ENCODE measurements around the gene WHAMM. TPM values are rescaled to one million over a fixed set of nuclear protein-coding genes. Genes with fewer than 3 reads are reported as not detected.
"Not testable (repeated sequence)": the region's sequence is repeated elsewhere in the genome, so short reads cannot be mapped to it uniquely, and the experiment has no call there.

Gene WHAMM
- total RNA-seq, 1 donor from 2014 or later: 9.4 TPM

GRCh38 chr15:82855286-82856100 lies 46.1 kb downstream of the WHAMM start:
- Mint-ChIP-seq H3K27ac (no peak overlapping the region), H3K36me3 (no peaks in the 10 kb centered on the region), H3K4me1 (peaks cover 3% of the 10 kb centered on the region), H3K4me3 (no peak overlapping the region), H3K9me3 (no peaks in the 10 kb centered on the region), H3K27me3 (ENCODE audit: low read depth) (no peaks in the 10 kb centered on the region)
- no peak for TF ChIP-seq CTCF (IDR thresholded peaks at IDR 0.05; ENCODE audit: unreplicated experiment)
- no peak for DNase-seq (ENCODE audit: low spot score in 2 of 2, unreplicated experiment in 2 of 2)

- no peak overlapping the region for H3K4me3 Mint-ChIP-seq
- H3K36me3 Mint-ChIP-seq: no peaks in the 10 kb centered on the region
- H3K27me3 Mint-ChIP-seq (ENCODE audit: low read depth): no peaks in the 10 kb centered on the region
- no peak for DNase-seq (ENCODE audit: low spot score in 2 of 2, unreplicated experiment in 2 of 2)
- H3K4me1 Mint-ChIP-seq: peaks cover 3% of the 10 kb centered on the region
- H3K27ac Mint-ChIP-seq: no peak overlapping the region
- H3K9me3 Mint-ChIP-seq: no peaks in the 10 kb centered on the region
- TF ChIP-seq CTCF (IDR thresholded peaks at IDR 0.05; ENCODE audit: unreplicated experiment): no peak
Measured at GRCh38 chr15:82856397-82857170, 47.2 kb downstream of the WHAMM start.

GRCh38 chr15:82858932-82859331 lies 49.5 kb downstream of the WHAMM start:
- TF ChIP-seq CTCF (IDR thresholded peaks at IDR 0.05; ENCODE audit: unreplicated experiment): no peak
- no peak overlapping the region for H3K27ac Mint-ChIP-seq
- H3K4me3 Mint-ChIP-seq: no peak overlapping the region
- no peaks in the 10 kb centered on the region for H3K4me1 Mint-ChIP-seq
- no peak for DNase-seq (ENCODE audit: low spot score in 2 of 2, unreplicated experiment in 2 of 2)
- H3K36me3 Mint-ChIP-seq: no peaks in the 10 kb centered on the region
- no peaks in the 10 kb centered on the region for H3K27me3 Mint-ChIP-seq (ENCODE audit: low read depth)
- H3K9me3 Mint-ChIP-seq: no peaks in the 10 kb centered on the region

GRCh38 chr15:82862886-82863285 lies 53.5 kb downstream of the WHAMM start:
- DNase-seq (ENCODE audit: low spot score in 2 of 2, unreplicated experiment in 2 of 2): no peak
- no peak overlapping the region for H3K27ac Mint-ChIP-seq
- H3K27me3 Mint-ChIP-seq (ENCODE audit: low read depth): no peaks in the 10 kb centered on the region
- no peaks in the 10 kb centered on the region for H3K36me3 Mint-ChIP-seq
- H3K4me1 Mint-ChIP-seq: no peaks in the 10 kb centered on the region
- no peaks in the 10 kb centered on the region for H3K9me3 Mint-ChIP-seq
- no peak overlapping the region for H3K4me3 Mint-ChIP-seq
- TF ChIP-seq CTCF (IDR thresholded peaks at IDR 0.05; ENCODE audit: unreplicated experiment): no peak

- no peaks in the 10 kb centered on the region for H3K27me3 Mint-ChIP-seq (ENCODE audit: low read depth)
- H3K27ac Mint-ChIP-seq: no peak overlapping the region
- no peaks in the 10 kb centered on the region for H3K36me3 Mint-ChIP-seq
- H3K4me3 Mint-ChIP-seq: no peak overlapping the region
- H3K4me1 Mint-ChIP-seq: no peaks in the 10 kb centered on the region
- H3K9me3 Mint-ChIP-seq: no peaks in the 10 kb centered on the region
- TF ChIP-seq CTCF (IDR thresholded peaks at IDR 0.05; ENCODE audit: unreplicated experiment): no peak
- DNase-seq (ENCODE audit: low spot score in 2 of 2, unreplicated experiment in 2 of 2): no peak
Measured at GRCh38 chr15:82864967-82865366, 55.5 kb downstream of the WHAMM start.

GRCh38 chr15:82865581-82865980 lies 56.2 kb downstream of the WHAMM start:
- DNase-seq (ENCODE audit: low spot score in 2 of 2, unreplicated experiment in 2 of 2); H3K4me3 Mint-ChIP-seq; H3K4me1 Mint-ChIP-seq; H3K36me3 Mint-ChIP-seq; H3K27me3 Mint-ChIP-seq (ENCODE audit: low read depth); H3K9me3 Mint-ChIP-seq; H3K27ac Mint-ChIP-seq: not testable (repeated sequence)

GRCh38 chr15:82865981-82866380 lies 56.6 kb downstream of the WHAMM start:
- not testable (repeated sequence) for H3K27ac Mint-ChIP-seq; H3K4me3 Mint-ChIP-seq; H3K9me3 Mint-ChIP-seq; DNase-seq (ENCODE audit: low spot score in 2 of 2, unreplicated experiment in 2 of 2); H3K4me1 Mint-ChIP-seq; H3K27me3 Mint-ChIP-seq (ENCODE audit: low read depth); H3K36me3 Mint-ChIP-seq

All from mesothelial cell of epicardium (in vitro differentiated cells).